Stimulated activated CD4-positive, alpha-beta T cell treated with anti-CD3 and anti-CD28 coated beads, Interleukin-12 subunit alpha, Interleukin-12 subunit beta, amount 100 ng/mL, for 4 hours (primary cell): ENCODE data around the gene EOLA1.
"Not testable (repeated sequence)": the region's sequence is repeated elsewhere in the genome, so short reads cannot be mapped to it uniquely, and the experiment has no call there.

Source experiments
- DNase-seq: peaks from one replicate; pipeline ENCODE4 v3.0.0-alpha.2; 2020

Gene EOLA1

GRCh38 chrX:149546962-149547361 lies 6.2 kb downstream of the EOLA1 start:
- DNase-seq: not testable (repeated sequence)

DNA sequence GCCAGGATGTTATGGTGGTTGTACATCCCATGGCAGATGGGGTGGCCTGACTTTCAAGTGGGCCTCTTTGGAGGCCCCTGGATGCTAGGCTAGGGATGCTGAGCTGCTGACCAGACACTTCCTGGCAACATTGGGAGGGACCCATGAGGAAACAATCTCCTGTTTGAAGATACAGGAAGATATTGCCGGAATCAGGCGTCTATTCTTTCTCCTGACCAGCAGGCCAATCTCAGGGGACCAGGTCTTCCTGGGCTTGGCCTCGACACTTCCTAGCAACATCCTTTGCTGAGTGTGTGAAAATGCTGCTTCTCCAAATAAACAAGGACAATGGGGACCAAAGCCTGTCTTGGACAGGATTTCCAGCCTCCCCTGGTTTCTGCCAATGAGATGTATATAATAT lies 7.0 kb downstream of the EOLA1 start:
- not testable (repeated sequence) for DNase-seq

DNA sequence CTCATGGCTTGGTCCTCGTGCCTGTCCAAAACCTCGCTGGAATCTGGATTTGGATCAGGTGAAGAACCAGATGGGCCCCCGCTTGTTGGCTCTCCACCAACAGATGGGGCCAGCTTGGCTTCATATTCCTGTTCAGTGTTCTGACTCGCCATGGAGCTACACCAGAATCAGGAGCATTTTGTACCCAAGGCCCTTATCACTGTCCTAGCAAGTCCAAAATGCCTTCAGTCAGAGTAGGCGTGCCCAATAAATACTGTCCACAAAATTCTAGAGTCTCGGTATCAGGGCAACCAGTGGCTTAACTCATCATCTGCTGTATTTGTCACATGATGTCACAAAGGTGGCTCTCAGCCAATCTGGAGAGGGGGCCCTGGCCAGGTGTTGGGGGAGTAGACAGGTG lies 8.9 kb downstream of the EOLA1 start, which contains the start of gene HSFX3:
HSFX3 (minus strand) TSS at position 224 of the 400 bp plus-strand sequence; CDS start at position 152, 72 bp downstream.
- DNase-seq: not testable (repeated sequence)

DNA sequence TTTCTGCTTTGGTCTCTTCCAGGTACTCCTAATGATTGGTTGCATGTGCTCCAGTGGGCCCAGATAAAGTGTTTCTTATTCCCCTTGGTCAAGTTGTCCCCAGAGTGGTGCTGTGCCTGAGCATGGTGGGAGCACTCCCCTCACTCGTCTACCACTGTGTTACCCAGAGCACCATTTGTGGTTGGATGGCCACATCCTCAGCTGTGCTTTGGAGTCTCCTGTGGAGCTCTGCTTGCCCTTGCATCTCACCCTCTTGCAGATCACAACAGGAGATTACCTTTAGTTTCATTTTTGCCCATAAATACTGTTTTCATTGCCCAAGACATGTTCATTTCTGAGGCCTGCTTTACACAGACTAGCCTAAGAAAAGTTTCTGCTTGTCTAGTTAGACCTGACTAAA lies 9.6 kb downstream of the EOLA1 start:
- not testable (repeated sequence) for DNase-seq

- DNase-seq: not testable (repeated sequence)
These were observed 10.6 kb downstream of the EOLA1 start for GRCh38 chrX:149551245-149551938.

GRCh38 chrX:149551939-149552248 lies 11.1 kb downstream of the EOLA1 start:
- DNase-seq: not testable (repeated sequence)

GRCh38 chrX:149555251-149555650 lies 14.4 kb downstream of the EOLA1 start:
- DNase-seq: not testable (repeated sequence)

DNA sequence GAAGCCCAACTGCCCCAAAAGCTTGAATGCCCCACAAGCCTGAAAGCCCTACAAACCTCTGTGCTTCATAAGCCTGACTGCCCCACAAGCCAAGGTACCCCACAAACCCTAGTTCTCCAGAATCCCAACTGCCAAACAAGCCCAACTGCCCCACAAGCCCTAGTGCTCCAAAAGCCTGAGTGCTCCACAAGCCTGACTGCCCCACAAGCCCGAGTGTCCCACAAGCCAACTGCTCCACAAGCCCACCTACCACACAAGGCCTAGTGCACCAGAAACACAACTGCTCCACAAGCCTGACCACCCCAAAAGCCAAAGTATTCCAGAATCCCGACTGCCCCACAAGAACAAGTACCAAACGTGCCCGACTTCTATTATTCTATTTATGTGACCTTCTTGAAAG lies 22.5 kb downstream of the EOLA1 start:
- DNase-seq: no peak

DNA sequence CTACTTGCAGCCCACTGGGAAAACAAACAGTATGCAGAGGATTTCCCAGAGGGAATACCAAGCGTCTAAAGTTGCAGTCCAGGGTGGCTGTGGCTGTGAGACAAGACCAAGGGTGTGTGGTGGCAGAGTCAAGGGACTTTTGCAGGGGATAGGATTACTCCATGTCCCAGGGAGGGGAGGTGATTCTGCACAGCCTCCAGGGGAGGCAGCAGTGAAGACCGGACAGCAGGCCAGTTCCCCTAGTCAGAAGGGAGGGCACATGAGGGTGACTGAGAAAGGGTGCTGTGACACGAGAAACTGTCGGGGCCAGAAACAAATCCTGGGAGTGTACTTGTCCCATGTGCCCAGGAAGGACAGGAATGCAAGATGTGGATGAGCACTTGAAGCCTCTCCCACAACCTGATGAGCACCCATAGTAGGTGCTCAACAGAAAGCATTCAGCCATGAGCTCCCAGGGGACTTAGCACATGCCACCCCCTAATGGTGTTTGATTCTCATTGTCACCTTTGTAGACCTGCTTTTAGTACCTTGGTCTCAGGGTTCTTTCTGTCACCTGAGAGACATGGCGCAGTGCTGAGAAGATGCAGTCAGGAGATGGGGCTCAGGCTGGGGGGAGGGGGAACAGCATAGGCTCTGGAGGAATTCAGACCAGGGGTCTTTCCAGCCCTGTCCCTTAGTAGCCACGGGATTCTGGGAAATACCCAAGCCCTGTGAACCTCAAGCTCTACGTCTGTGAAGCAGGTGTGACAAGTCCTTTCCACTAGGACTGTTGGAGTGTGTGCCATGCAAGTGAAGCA lies 27.0 kb downstream of the EOLA1 start:
- no peak for DNase-seq

- DNase-seq: no peak
These were observed 28.0 kb downstream of the EOLA1 start for GRCh38 chrX:149568701-149569296.

- DNase-seq: no peak
These were observed 29.0 kb downstream of the EOLA1 start for GRCh38 chrX:149569770-149570169.

DNA sequence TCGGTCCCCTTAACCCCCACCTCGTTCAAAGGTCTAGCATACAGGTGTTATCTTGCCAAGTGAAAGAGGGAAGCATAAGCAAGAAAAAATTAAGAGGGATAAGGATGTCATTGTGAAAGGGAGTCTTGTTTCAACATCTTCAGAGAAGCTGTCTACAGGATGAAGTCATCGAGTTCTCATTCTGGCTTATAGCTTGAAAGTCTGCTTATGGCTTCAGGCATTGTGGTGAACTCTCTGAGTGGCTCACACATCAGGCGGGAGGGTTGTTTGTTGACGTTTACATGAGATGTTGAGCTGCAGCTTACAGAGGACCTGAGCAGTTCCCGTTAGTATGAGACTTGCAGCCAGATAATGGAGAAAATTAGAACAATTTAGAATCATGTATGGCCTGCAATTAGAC lies 29.9 kb downstream of the EOLA1 start:
- DNase-seq: no peak

DNA sequence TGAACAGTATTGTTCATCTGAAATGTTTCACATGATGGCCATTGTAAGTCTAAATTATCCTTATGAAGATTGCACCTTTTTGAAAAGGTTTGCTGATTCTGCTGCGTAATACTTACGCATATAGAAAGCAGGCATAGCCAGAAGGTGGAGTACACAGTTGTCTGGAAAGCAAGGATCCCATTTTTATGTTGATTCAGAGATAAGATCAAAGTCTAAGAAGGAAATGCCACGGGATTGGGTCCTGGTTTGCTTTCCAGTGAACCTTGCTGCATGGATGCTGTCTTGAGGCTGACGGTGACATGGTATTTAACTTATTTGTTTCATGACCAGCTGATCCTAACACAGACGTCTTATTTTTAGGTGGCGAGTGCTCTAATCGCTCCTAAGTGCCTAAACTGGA lies 31.0 kb downstream of the EOLA1 start:
- no peak for DNase-seq

DNA sequence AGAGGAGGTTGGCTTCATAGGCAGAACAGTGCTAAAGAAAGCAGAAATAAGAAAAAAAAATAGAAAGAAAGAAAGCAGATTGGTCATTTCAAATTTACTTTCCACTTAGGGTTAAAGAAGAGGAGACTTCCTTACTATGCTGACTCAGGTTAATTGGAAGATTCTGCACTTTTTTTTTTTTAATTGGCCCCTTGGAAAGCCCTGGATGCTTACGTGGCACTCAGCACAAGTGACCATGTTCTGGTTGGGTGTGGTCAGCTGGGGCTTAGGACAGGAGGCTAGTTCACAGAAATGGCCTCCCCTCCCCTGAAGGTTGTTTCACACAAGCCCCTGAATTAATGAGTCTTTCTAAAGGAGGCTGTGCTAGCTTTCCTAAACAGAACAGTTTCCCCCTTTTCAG lies 31.9 kb downstream of the EOLA1 start:
- no peak for DNase-seq

DNA sequence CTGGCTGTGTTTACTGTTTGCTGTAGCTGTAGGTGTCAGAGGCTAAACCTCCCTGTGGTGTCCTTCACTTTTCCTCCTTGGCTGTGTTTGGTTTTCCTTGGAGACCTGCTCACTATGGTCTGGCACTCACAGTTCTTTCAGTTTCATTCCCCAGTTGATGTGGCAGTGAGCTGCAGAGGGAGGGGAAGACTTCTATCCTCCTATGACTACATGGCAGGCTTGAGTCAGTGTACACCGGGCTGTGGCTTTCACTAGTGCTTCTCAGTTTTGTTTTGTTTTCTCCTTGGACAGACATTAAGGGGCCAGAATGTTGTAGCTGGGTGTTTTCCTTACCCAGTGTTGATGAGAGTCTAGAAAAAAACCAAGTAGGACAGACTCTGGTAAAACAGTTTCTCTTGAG lies 32.6 kb downstream of the EOLA1 start:
- not testable (repeated sequence) for DNase-seq

- not testable (repeated sequence) for DNase-seq
These were observed 44.8 kb downstream of the EOLA1 start for GRCh38 chrX:149585631-149586030.

GRCh38 chrX:149587359-149587758 lies 46.5 kb downstream of the EOLA1 start, which contains the start of gene MAGEA9B:
Gene MAGEA9B (minus strand): TSS chrX:149587459. CDS start chrX:149583179, 4,280 bp downstream.
- DNase-seq: not testable (repeated sequence)

- DNase-seq: not testable (repeated sequence)
These were observed 50.2 kb downstream of the EOLA1 start for GRCh38 chrX:149590993-149591392.

- not testable (repeated sequence) for DNase-seq
These were observed 54.4 kb downstream of the EOLA1 start, which contains the start of gene HSFX2 for GRCh38 chrX:149595214-149595613. Gene HSFX2 (minus strand): TSS chrX:149595314. CDS start chrX:149594700, 614 bp downstream.

GRCh38 chrX:149595943-149596342 lies 55.1 kb downstream of the EOLA1 start:
- DNase-seq: not testable (repeated sequence)
